SK-N-SH (cell line): ENCODE measurements around the gene MRPL40. TPM values are rescaled to one million over a fixed set of nuclear protein-coding genes. Genes with fewer than 3 reads are reported as not detected.

Source experiments
- CTCF ChIA-PET: fragments of 300-600, 350-600 bp; formaldehyde crosslinking; extraction: SDS; loops from one replicate; lab custom pipeline; 2021; lab: Yijun Ruan, JAX
- POLR2A ChIA-PET: fragments of 350-600 bp; sonication (Branson Sonifier 250); formaldehyde crosslinking; extraction: SDS; loops from one replicate; lab custom pipeline; 2020; ENCODE audit warnings: antibody characterized with exemption, inconsistent platforms; lab: Yijun Ruan, JAX
- DNase-seq: peaks from one replicate; pipeline ENCODE4 v3.0.0; 2012
- H2AFZ ChIP-seq: fragments of 200-600 bp; sonication (generic); 2 replicates; pipeline ENCODE4 v1.8.1; 2016; ENCODE audit warnings: antibody characterized with exemption, mild to moderate bottlenecking, low read depth
- H3F3A ChIP-seq: fragments of 200-600 bp; sonication (generic); replicated peaks from 2 replicates; pipeline ENCODE3; 2016; ENCODE audit warnings: antibody characterized with exemption, mild to moderate bottlenecking; ENCODE audit not compliant: insufficient read depth
- H3K27ac ChIP-seq, 2 experiments: fragments of 200-500 bp in 1 of 2; fragments of 200-600 bp in 1 of 2; sonication (Bioruptor generic) in 1 of 2; sonication (generic), shearing (Covaris generic) in 1 of 2; 2 replicates each; pipeline versions ENCODE4 v1.5.1 to v1.6.1; 2014 to 2016; ENCODE audit warnings: low read depth in 2 of 2, inconsistent platforms in 1 of 2, low read length in 1 of 2, mild to moderate bottlenecking in 1 of 2, mixed read lengths in 1 of 2
- H3K27me3 ChIP-seq: fragments of 200-600 bp; sonication (generic), shearing (Covaris generic); 2 replicates; pipeline ENCODE4 v1.6.1; 2016; ENCODE audit warnings: mixed run types; ENCODE audit not compliant: insufficient read depth
- H3K36me3 ChIP-seq, 2 experiments: fragments of 200-500 bp in 1 of 2; fragments of 200-600 bp in 1 of 2; sonication (Bioruptor generic) in 1 of 2; sonication (generic) in 1 of 2; replicated peaks in 1 of 2; 2 replicates each; pipeline versions ENCODE3 to v1.5.1; 2014 to 2016; ENCODE audit warnings: low read length in 1 of 2, mild to moderate bottlenecking in 1 of 2; ENCODE audit not compliant: insufficient read depth in 2 of 2, control insufficient read depth in 1 of 2
- H3K4me1 ChIP-seq, 2 experiments: fragments of 200-500 bp in 1 of 2; fragments of 200-600 bp in 1 of 2; sonication (Bioruptor generic) in 1 of 2; sonication (generic), shearing (Covaris generic) in 1 of 2; 2 replicates each; pipeline versions ENCODE4 v1.5.1 to v1.6.1; 2014 to 2016; ENCODE audit warnings: low read depth in 1 of 2, low read length in 1 of 2, mixed run types in 1 of 2; ENCODE audit not compliant: insufficient read depth in 2 of 2, control insufficient read depth in 1 of 2
- H3K4me2 ChIP-seq: fragments of 200-600 bp; sonication (generic), shearing (Covaris generic); 2 replicates; pipeline ENCODE4 v1.6.1; 2017; ENCODE audit warnings: mixed run types
- H3K4me3 ChIP-seq, 2 experiments: fragments of 200-500 bp in 1 of 2; fragments of 200-600 bp in 1 of 2; sonication (Bioruptor generic) in 1 of 2; sonication (generic), shearing (Covaris generic) in 1 of 2; 2 replicates each; pipeline versions ENCODE4 v1.5.1 to v1.8.1; 2014 to 2016; ENCODE audit warnings: low read depth in 2 of 2, inconsistent platforms in 1 of 2, low read length in 1 of 2, mild to moderate bottlenecking in 1 of 2, mixed read lengths in 1 of 2, moderate library complexity in 1 of 2
- H3K79me2 ChIP-seq: fragments of 200-600 bp; sonication (generic); 2 replicates; pipeline ENCODE4 v1.8.1; 2017; ENCODE audit warnings: mild to moderate bottlenecking; ENCODE audit not compliant: insufficient read depth
- H3K9ac ChIP-seq: fragments of 200-600 bp; sonication (generic); 2 replicates; pipeline ENCODE4 v1.6.1; 2017; ENCODE audit warnings: mixed run types
- H3K9me2 ChIP-seq: fragments of 200-600 bp; sonication (generic); 2 replicates; pipeline ENCODE4 v1.6.1; 2017; ENCODE audit warnings: mixed run types
- H3K9me3 ChIP-seq: fragments of 200-600 bp; sonication (generic); 2 replicates; pipeline ENCODE4 v1.6.1; 2017; ENCODE audit warnings: mixed run types, mild to moderate bottlenecking, moderate library complexity
- H4K20me1 ChIP-seq: fragments of 200-600 bp; sonication (generic); 2 replicates; pipeline ENCODE4 v1.6.1; 2017; ENCODE audit warnings: mild to moderate bottlenecking, mixed run types; ENCODE audit not compliant: insufficient read depth
- ELF1 ChIP-seq: IDR thresholded peaks from 2 replicates; pipeline ENCODE4 v1.4.0; 2012
- FOSL2 ChIP-seq: IDR thresholded peaks from 2 replicates; pipeline ENCODE4 v1.4.0; 2012; ENCODE audit warnings: low read depth, mild to moderate bottlenecking, moderate library complexity, borderline replicate concordance
- FOXM1 ChIP-seq: IDR thresholded peaks from 2 replicates; pipeline ENCODE4 v1.4.0; 2012; ENCODE audit warnings: low read depth, mild to moderate bottlenecking
- MAX ChIP-seq: IDR thresholded peaks from 2 replicates; pipeline ENCODE4 v1.4.0; 2012; ENCODE audit warnings: low read depth
- MEF2A ChIP-seq: IDR thresholded peaks from 2 replicates; pipeline ENCODE4 v1.4.0; 2012; ENCODE audit warnings: low read depth, borderline replicate concordance
- NFIC ChIP-seq: IDR thresholded peaks from 2 replicates; pipeline ENCODE4 v1.4.0; 2012; ENCODE audit warnings: borderline replicate concordance
- NRF1 ChIP-seq: IDR thresholded peaks from 2 replicates; pipeline ENCODE4 v1.6.1; 2012; ENCODE audit warnings: low read depth, mild to moderate bottlenecking, low read length
- RAD21 ChIP-seq: IDR thresholded peaks from 2 replicates; pipeline ENCODE4 v1.6.1; 2012; ENCODE audit warnings: mild to moderate bottlenecking, low read length
- RCOR1 ChIP-seq: fragments of 150-350 bp; IDR thresholded peaks from 2 replicates; pipeline ENCODE4 v1.6.1; 2017; ENCODE audit warnings: antibody characterized with exemption, low read length
- REST ChIP-seq: IDR thresholded peaks from 2 replicates; pipeline ENCODE4 v1.6.1; 2012; ENCODE audit warnings: mild to moderate bottlenecking, low read depth, low read length, moderate library complexity
- RXRA ChIP-seq: IDR thresholded peaks from 2 replicates; pipeline ENCODE4 v1.4.0; 2012; ENCODE audit warnings: low read depth, mild to moderate bottlenecking, borderline replicate concordance
- SMC3 ChIP-seq: IDR thresholded peaks from 2 replicates; pipeline ENCODE4 v1.6.1; 2012; ENCODE audit warnings: low read depth, low read length, improper control_type of control experiment
- TAF1 ChIP-seq: IDR thresholded peaks from 2 replicates; pipeline ENCODE4 v1.6.1; 2012; ENCODE audit warnings: low read depth, mild to moderate bottlenecking, low read length, moderate library complexity, borderline replicate concordance
- TCF12 ChIP-seq: IDR thresholded peaks from 2 replicates; pipeline ENCODE4 v1.4.0; 2012
- YY1 ChIP-seq: IDR thresholded peaks from 2 replicates; pipeline ENCODE4 v1.4.0; 2012; ENCODE audit warnings: low read depth, mild to moderate bottlenecking
- WGBS: methylation state at CpG from one replicate; pipeline ENCODE4 v1.1.6; 2017; ENCODE audit warnings: low lambda C conversion rate; 5-methylcytosine and 5-hydroxymethylcytosine counted together
- polyA plus RNA-seq, 3 experiments: library from polyadenylated mRNA; depleted of rRNA; stranded (reverse); fragments of >200 nt; gene quantifications; 2 replicates each; pipeline ENCODE4 v1.2.3, GENCODE V29; 2012
- TF ChIP-seq, protein P1 (sequence below): IDR thresholded peaks from 2 replicates; pipeline ENCODE4; 2012
- TF ChIP-seq, protein P2 (sequence below): IDR thresholded peaks from 2 replicates; pipeline ENCODE4 v1.4.0; 2012; ENCODE audit warnings: low read depth, borderline replicate concordance

MRPL40 gene
- polyA plus RNA-seq, 1 of the 3 experiments (the other 2 are of a cell fraction): 34.9 TPM

DNA sequence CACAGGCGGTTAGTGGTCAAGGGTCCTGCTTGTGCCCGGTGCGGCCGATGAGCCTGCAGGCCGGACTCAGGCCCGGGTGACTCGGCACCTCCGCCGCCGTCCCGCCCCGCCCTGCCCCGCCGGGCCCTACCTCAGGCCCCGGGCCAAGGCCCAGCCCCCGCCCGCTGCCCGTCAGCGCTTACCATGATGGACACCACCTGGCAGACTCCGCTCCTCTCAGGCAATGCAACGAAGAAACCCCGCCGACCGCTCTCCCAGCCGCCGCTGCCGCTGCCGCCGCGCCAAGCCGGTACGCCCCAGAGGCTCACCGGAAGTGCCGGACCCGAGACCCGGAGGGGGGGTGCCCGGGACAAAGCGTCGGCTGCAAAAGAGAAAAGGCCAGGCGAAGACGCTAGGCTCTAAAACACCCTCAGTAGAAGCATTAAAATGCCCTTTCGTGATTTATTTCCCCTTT, 46.6 kb downstream of the MRPL40 start, which contains the start of gene UFD1 (continued):
- TF ChIP-seq REST: no peak
- no peak for TF ChIP-seq MAX
- TF ChIP-seq YY1: no peak
- no peak for TF ChIP-seq NRF1
- TF ChIP-seq RCOR1: no peak
- TF ChIP-seq FOXM1: no peak
- no peak for TF ChIP-seq NFIC
- no peak for TF ChIP-seq RAD21
- TF ChIP-seq TAF1: peak; percentile 34; the same call in 1 of the 2 replicates
- no peak for TF ChIP-seq TCF12
- TF ChIP-seq, all 33 proteins: peak for 6

DNA sequence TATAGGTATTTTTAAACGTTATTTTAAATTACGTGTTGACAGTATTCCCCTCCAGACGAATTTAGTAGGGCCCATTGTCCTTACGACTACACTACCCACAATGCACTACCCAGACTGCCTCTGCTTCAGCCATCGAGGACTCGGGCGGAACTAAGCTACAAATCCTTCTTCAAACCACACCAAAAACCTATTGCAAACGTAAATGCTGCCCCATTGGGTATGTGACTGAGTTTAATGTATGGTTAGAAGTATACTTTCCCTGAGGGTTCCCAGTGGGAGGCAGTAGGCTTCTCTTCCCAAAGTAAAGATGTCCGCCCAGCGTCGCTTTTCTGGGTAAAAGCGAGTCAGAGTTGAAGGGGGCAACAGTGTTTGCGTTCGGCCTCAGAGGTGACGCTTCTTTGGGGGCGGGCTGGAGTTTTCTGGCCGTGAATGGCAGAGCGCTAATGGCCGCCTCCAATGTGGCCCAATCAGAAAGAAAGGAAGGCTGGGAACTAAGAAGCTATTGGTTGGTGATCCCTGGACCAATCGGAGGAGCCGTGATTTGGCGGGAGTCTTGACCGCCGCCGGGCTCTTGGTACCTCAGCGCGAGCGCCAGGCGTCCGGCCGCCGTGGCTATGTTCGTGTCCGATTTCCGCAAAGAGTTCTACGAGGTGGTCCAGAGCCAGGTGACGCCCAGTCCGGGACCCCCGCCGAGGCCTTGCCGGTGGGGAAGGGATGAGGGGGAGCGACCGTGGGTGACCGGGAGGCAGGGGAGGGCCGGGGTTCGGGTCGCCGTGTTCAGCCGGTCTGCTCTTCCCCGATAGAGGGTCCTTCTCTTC, 47.2 kb downstream of the MRPL40 start, which contains the start of gene CDC45:
CDC45 (plus strand) TSS at position 566 of the 818 bp plus-strand sequence; CDS start at position 615, 49 bp downstream.
- H2AFZ ChIP-seq: peak within 1 kb of the TSS; percentile 89
- H3K27me3 ChIP-seq: no peaks in the 10 kb centered on the region
- H3F3A ChIP-seq: peaks cover 4% of the 10 kb centered on the region
- 1% methylated on average over 22 of the region's 50 CpGs for WGBS
- peaks cover 11 to 17% of the 10 kb centered on the region in 2 experiments for H3K36me3 ChIP-seq
- H3K9me2 ChIP-seq: no peaks in the 10 kb centered on the region
- ChIA-PET CTCF (interaction anchor here (0.9 to 3.0 kb wide), 5 partner anchors 8 to 335 kb away, joined by 3 to 17 read pairs (median 3); partner anchors contain the start of gene ESS2), POLR2A (interaction anchor here (0.5 to 1.5 kb wide), 5 partner anchors 9 to 194 kb away, joined by 3 to 7 read pairs (median 4); partner anchors contain the start of gene HIRA)
- DNase-seq: peak; percentile 95
- H3K9ac ChIP-seq: peak within 1 kb of the TSS; percentile 91
- H3K27ac ChIP-seq: peak within 1 kb of the TSS; percentile 95 to 99
- peak within 1 kb of the TSS; percentile 94 to 95 for H3K4me3 ChIP-seq
- peak within 1 kb of the TSS; percentile 80 for H3K4me2 ChIP-seq
- H4K20me1 ChIP-seq: peaks cover 34% of the 10 kb centered on the region
- peaks cover 5 to 16% of the 10 kb centered on the region in 2 experiments; a peak in 3 of 4 replicates for H3K4me1 ChIP-seq
- peaks cover 69% of the 10 kb centered on the region for H3K79me2 ChIP-seq
- H3K9me3 ChIP-seq: no peaks in the 10 kb centered on the region
- TF ChIP-seq MEF2A (no peak), FOXM1 (no peak), SMC3 (no peak), MAX (peak; percentile 69), RXRA (no peak), FOSL2 (no peak), NRF1 (no peak), ELF1 (peak; percentile 100), REST (no peak)
- TF ChIP-seq, protein P1, sequence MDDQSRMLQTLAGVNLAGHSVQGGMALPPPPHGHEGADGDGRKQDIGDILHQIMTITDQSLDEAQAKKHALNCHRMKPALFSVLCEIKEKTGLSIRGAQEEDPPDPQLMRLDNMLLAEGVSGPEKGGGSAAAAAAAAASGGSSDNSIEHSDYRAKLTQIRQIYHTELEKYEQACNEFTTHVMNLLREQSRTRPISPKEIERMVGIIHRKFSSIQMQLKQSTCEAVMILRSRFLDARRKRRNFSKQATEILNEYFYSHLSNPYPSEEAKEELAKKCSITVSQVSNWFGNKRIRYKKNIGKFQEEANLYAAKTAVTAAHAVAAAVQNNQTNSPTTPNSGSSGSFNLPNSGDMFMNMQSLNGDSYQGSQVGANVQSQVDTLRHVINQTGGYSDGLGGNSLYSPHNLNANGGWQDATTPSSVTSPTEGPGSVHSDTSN: no peak
- TF ChIP-seq, protein P2, sequence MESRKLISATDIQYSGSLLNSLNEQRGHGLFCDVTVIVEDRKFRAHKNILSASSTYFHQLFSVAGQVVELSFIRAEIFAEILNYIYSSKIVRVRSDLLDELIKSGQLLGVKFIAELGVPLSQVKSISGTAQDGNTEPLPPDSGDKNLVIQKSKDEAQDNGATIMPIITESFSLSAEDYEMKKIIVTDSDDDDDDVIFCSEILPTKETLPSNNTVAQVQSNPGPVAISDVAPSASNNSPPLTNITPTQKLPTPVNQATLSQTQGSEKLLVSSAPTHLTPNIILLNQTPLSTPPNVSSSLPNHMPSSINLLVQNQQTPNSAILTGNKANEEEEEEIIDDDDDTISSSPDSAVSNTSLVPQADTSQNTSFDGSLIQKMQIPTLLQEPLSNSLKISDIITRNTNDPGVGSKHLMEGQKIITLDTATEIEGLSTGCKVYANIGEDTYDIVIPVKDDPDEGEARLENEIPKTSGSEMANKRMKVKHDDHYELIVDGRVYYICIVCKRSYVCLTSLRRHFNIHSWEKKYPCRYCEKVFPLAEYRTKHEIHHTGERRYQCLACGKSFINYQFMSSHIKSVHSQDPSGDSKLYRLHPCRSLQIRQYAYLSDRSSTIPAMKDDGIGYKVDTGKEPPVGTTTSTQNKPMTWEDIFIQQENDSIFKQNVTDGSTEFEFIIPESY: no peak
